ENCODE results near the gene XRCC6.

GRCh38 chr22:41661713-41662112 is 40.6 kb downstream of the XRCC6 start:
- TF ChIP-seq NR1H2 (CRISPR knock-in tag; IDR thresholded peaks at IDR 0.05; ENCODE audit: borderline replicate concordance, low read depth) (no peak), ZNF670 (CRISPR knock-in tag; IDR thresholded peaks at IDR 0.05; ENCODE audit: borderline replicate concordance) (no peak), DNMT3B (CRISPR knock-in tag; conservative IDR thresholded peaks at IDR 0.05) (no peak), CTCF (CRISPR knock-in tag; IDR thresholded peaks at IDR 0.05) (no peak), CEBPB (IDR thresholded peaks at IDR 0.05; ENCODE audit: borderline replicate concordance, low read depth, low read length) (no peak), BCL3 (CRISPR knock-in tag; IDR thresholded peaks at IDR 0.05) (no peak), FOXA3 (CRISPR knock-in tag; IDR thresholded peaks at IDR 0.05) (no peak), GMEB2 (CRISPR knock-in tag; IDR thresholded peaks at IDR 0.05; ENCODE audit: low read depth) (no peak), MAX (IDR thresholded peaks at IDR 0.05) (no peak), POLR2AphosphoS5 (IDR thresholded peaks at IDR 0.05; ENCODE audit: low read depth, low read length) (no peak), RBFOX2 (IDR thresholded peaks at IDR 0.05; ENCODE audit: low read depth, low read length) (no peak)
